ENCODE measurements around the gene DUSP3.

Gene DUSP3

DNA sequence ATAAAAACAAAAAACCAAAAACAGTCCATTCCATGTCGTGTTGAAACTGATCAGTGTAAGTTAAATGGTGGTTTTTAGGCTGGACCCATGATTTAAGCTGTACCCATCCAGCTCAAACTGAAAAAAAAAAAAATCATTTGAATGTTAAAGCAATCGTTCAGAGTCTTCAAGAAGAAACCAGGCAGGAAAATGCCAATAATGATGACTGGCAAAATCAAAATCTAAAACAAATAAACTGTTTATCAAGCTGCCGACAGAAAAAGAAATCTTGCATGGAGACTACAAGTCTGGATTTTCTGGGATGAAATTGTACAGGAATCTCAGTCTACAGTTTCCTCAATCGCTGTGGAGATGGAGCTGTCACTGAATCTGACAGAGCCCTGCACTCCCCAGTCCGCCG lies 60.9 kb downstream of the DUSP3 start:
- no peak overlapping the region for H3K4me3 ChIP-seq
- no peak for TF ChIP-seq CTCF (IDR thresholded peaks at IDR 0.05)
- H3K27ac ChIP-seq, result no peak overlapping the region
- no peak for DNase-seq (ENCODE audit: low spot score)

All from coronary artery (tissue), 2 donors.